Measurements from ENCODE around the gene PNMA8C.
"Not testable (repeated sequence)": the region's sequence is repeated elsewhere in the genome, so short reads cannot be mapped to it uniquely, and the experiment has no call there.

PNMA8C gene

DNA sequence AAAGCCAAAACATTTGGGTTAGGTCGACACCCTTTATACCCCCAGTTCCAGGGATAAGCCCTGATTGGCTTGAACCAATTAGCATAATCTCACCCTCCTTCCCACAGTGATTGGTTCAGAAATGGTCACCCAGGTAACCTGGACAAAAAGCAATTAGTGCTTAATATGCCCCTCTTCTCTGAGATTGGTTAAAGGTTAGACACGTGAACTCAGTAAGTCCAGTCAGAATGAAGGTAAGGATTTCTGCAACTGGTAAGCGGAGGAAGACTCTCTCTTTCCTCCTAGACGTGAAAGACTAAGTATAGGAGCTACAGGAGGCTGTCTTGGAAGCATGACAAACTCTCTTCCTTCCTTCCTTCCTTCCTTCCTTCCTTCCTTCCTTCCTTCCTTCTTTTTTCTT lies 1.3 kb upstream of the PNMA8C start:
- Mint-ChIP-seq H3K9me3 (no peaks in the 10 kb centered on the region), H3K36me3 (ENCODE audit: low read depth) (no peaks in the 10 kb centered on the region), H3K27me3 (ENCODE audit: low read depth) (peaks cover 71% of the 10 kb centered on the region), H3K27ac (no peak overlapping the region), H3K4me1 (ENCODE audit: low read depth) (peaks cover 22% of the 10 kb centered on the region), H3K4me3 (no peak overlapping the region)

DNA sequence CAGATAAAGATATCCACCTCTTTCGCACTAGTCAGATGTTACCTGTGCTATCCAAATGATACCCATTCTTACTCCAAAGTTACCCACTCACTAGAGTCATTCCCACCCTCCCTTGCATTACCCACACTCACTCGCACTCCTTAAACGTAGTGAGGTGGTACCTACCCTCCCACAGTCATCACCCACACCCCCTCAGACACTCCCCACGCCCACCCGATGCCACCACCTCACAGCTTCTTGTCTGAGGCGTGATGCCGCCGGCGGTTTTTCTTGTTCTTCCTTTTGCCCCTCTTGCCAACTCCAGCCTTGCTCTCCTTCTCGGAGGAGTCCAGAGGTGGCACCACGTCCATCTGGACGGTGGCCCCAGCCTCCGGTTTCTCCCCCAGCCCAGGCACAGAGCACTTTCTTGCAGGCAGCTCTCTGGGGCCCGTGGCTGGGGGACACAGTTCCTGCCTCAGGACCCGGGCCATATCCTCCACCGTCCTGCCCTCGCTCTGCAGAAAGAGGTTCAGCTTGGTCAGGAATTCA lies 1.2 kb downstream of the PNMA8C start:
- Mint-ChIP-seq H3K27ac (no peak overlapping the region), H3K36me3 (ENCODE audit: low read depth) (no peaks in the 10 kb centered on the region), H3K4me1 (ENCODE audit: low read depth) (peaks cover 22% of the 10 kb centered on the region), H3K4me3 (no peak overlapping the region), H3K9me3 (no peaks in the 10 kb centered on the region), H3K27me3 (ENCODE audit: low read depth) (peaks cover 82% of the 10 kb centered on the region)

DNA sequence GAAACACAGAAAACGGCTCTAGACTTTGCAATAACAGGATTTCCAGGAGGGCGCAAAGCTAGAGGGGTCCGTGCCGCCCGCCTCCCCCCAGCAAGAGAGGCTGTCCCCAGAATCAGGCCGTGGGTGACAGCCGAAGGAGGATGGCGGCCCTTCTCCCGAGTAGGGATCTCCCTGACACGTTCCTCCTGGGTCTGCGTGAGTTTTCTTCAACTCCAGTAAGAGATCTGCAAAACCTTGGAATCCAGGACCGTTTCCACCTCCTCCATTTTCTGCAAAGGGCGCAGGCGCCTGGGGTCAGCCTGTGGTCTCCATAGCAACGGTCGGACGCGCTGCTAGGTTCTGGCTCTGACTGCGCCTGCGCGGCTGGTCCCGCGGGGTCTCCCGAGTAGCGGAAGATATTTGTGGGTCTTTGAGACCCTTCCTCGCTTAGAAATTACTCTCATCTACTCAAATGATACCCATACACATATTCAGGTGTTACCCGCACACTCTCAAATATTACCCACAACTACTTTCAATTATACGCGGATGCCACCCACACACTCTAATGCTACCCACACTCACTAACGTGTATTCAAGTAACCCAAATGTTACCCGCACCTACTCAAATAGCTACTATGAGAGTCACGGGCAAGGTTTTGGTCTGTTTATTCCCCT lies 2.1 kb downstream of the PNMA8C start:
- no peaks in the 10 kb centered on the region for H3K36me3 Mint-ChIP-seq (ENCODE audit: low read depth)
- peaks cover 79% of the 10 kb centered on the region for H3K27me3 Mint-ChIP-seq (ENCODE audit: low read depth)
- no peak overlapping the region for H3K4me3 Mint-ChIP-seq
- no peak overlapping the region for H3K27ac Mint-ChIP-seq
- H3K9me3 Mint-ChIP-seq: no peaks in the 10 kb centered on the region
- H3K4me1 Mint-ChIP-seq (ENCODE audit: low read depth): peaks cover 22% of the 10 kb centered on the region

DNA sequence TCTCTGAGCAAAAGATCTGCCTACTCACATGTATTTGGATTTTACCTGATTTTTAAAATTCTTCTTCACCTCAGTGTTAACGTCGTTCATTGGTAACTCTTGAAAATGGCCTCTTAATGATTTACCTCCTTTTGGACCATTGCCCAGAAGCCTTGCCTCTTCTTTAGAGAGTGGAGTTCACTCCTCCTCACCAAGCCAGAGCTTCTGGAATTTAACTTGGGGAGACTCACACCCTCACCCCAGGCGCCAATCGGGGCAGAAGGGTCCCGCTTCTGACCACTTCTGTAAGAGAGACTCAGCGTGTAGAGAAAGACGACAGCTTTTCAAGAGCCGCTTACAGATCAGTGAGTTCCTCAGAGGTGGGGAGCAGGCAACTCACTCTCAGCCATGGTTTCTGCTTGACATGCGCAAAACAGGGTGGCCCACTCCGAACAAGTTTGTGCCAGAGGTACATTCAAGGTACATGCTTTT lies 2.7 kb downstream of the PNMA8C start:
- H3K4me3 Mint-ChIP-seq: no peak overlapping the region
- H3K36me3 Mint-ChIP-seq (ENCODE audit: low read depth): no peaks in the 10 kb centered on the region
- H3K27me3 Mint-ChIP-seq (ENCODE audit: low read depth): peaks cover 75% of the 10 kb centered on the region
- H3K4me1 Mint-ChIP-seq (ENCODE audit: low read depth): peaks cover 22% of the 10 kb centered on the region
- H3K9me3 Mint-ChIP-seq: no peaks in the 10 kb centered on the region
- no peak overlapping the region for H3K27ac Mint-ChIP-seq

DNA sequence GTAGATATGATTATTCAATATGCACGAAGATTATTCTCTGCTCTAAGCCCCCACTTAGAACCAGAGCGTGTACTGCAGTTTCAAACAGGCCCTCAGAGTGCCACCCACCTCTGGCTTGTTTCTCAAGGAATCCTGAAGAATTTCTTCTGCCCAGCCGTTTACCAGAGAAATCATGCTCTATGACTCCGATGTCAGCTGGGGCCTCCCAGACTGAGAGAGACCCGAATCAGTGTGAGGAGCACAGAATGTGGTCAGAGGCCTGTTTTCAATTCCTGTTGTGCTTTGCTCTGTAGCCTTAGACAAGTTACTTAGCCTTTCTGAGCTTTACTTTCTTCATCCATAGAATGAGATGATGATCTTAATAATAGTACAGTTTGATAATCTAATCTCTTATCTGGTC lies 5.5 kb downstream of the PNMA8C start:
- H3K27ac Mint-ChIP-seq: no peak overlapping the region
- H3K4me3 Mint-ChIP-seq: no peak overlapping the region
- no peaks in the 10 kb centered on the region for H3K9me3 Mint-ChIP-seq
- peaks cover 63% of the 10 kb centered on the region for H3K27me3 Mint-ChIP-seq (ENCODE audit: low read depth)
- H3K36me3 Mint-ChIP-seq (ENCODE audit: low read depth): no peaks in the 10 kb centered on the region
- peaks cover 13% of the 10 kb centered on the region for H3K4me1 Mint-ChIP-seq (ENCODE audit: low read depth)

DNA sequence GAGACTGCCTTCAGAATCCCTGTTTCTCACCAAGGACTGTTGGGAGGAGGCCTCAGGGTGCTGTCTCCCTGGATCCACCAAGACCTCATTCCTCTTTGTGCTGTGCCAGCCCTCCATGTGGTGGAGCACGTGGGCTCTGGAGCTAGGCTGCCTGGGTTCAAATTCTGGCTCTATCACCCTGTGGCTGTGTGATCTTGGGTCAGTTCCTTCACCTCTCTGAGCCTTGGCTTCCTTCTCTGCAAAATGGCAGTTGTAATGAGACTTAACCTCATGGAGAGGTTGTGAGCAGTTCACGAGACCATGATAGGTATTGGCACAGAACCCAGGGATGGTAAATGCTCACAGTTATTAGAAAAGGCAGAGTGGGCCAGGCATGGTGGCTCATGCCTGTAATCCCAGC lies 6.4 kb downstream of the PNMA8C start:
- peaks cover 11% of the 10 kb centered on the region for H3K4me1 Mint-ChIP-seq (ENCODE audit: low read depth)
- no peaks in the 10 kb centered on the region for H3K9me3 Mint-ChIP-seq
- no peak overlapping the region for H3K27ac Mint-ChIP-seq
- peaks cover 59% of the 10 kb centered on the region for H3K27me3 Mint-ChIP-seq (ENCODE audit: low read depth)
- H3K4me3 Mint-ChIP-seq: no peak overlapping the region
- no peaks in the 10 kb centered on the region for H3K36me3 Mint-ChIP-seq (ENCODE audit: low read depth)

DNA sequence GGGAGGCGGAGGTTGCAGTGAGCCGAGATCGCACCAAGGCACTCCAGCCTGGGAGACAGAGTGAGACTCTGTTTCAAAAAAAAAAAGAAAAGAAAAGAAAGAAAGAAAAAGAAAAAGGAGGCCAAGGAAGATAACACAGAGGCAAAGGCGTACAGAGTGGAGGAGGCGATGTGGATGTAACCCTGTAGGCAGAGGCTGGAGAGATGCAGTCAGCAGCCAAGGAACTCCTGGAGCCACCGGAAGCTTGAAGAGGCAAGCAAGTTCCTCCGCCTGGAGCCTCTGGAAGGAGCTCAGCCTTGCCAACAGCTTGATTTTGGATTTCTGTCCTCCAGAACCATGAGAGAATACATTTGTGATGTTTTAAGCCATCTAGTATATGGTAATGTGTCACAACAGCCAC lies 8.7 kb downstream of the PNMA8C start:
- no peaks in the 10 kb centered on the region for H3K9me3 Mint-ChIP-seq
- peaks cover 60% of the 10 kb centered on the region for H3K27me3 Mint-ChIP-seq (ENCODE audit: low read depth)
- H3K4me1 Mint-ChIP-seq (ENCODE audit: low read depth): no peaks in the 10 kb centered on the region
- no peak overlapping the region for H3K4me3 Mint-ChIP-seq
- no peaks in the 10 kb centered on the region for H3K36me3 Mint-ChIP-seq (ENCODE audit: low read depth)
- no peak overlapping the region for H3K27ac Mint-ChIP-seq

DNA sequence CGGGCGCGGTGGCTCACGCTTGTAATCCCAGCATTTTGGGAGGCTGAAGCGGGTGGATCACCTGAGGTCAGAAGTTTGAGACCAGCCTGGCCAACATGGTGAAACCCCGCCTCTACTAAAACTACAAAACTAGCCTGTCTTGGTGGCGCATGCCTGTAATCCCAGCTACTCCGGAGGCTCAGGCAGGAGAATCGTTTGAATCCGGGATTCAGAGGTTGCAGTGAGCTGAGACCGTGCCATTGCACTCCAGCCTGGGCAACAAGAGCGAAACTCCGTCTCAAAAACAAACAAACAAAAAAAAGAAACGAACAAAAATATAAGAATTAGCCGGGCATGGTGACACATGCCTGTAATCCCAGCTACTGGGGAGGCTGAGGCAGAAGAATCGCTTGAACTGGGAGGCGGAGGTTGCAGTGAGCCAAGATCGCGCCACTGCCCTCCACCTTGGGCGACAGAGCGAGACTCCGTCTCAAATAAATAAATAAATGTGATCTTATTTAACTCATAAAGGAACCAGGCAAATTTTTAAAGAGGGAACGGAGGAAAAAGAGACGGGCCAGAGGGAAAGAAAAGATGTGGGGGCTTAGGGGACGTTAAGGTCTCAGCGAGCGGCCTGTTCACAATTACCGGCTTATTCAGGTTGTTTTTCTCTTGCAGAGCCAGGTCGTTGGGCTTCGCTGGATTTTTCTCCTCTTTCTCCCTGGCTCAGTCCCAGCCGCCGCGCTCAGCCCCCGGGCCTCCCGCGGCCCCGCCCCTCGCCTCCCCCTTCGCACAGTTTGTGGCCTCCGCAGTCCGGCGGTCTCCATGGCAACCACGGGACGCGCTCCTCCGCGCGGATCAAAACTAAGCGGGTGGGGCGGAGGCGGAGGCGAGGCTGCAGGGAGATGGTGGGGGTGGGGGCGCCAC lies 12.7 kb downstream of the PNMA8C start:
- H3K36me3 Mint-ChIP-seq (ENCODE audit: low read depth); H3K4me1 Mint-ChIP-seq (ENCODE audit: low read depth); H3K9me3 Mint-ChIP-seq; H3K27ac Mint-ChIP-seq; H3K4me3 Mint-ChIP-seq: not testable (repeated sequence)
- peaks cover 75% of the 10 kb centered on the region for H3K27me3 Mint-ChIP-seq (ENCODE audit: low read depth)

DNA sequence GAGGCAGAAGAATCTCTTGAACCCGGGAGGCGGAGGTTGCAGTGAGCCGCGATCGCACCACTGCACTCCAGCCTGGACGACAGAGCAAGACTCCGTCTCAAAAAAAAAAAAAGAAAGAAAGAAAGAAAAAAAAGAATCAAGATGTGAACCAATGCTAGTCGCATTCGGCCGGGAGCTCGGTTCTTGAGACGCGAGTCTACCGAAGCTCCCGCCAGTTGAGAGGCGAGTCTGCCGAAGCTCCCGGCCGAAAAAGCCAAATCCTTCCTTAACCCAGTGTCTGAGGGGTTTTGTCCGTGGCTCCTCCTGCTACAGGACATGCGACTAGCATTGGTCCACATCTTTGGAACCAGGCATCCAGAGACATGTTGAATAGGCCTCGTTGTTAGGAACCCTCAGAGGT lies 13.8 kb downstream of the PNMA8C start:
- H3K4me1 Mint-ChIP-seq (ENCODE audit: low read depth); H3K9me3 Mint-ChIP-seq; H3K27ac Mint-ChIP-seq; H3K36me3 Mint-ChIP-seq (ENCODE audit: low read depth); H3K4me3 Mint-ChIP-seq: not testable (repeated sequence)
- H3K27me3 Mint-ChIP-seq (ENCODE audit: low read depth): peaks cover 80% of the 10 kb centered on the region

DNA sequence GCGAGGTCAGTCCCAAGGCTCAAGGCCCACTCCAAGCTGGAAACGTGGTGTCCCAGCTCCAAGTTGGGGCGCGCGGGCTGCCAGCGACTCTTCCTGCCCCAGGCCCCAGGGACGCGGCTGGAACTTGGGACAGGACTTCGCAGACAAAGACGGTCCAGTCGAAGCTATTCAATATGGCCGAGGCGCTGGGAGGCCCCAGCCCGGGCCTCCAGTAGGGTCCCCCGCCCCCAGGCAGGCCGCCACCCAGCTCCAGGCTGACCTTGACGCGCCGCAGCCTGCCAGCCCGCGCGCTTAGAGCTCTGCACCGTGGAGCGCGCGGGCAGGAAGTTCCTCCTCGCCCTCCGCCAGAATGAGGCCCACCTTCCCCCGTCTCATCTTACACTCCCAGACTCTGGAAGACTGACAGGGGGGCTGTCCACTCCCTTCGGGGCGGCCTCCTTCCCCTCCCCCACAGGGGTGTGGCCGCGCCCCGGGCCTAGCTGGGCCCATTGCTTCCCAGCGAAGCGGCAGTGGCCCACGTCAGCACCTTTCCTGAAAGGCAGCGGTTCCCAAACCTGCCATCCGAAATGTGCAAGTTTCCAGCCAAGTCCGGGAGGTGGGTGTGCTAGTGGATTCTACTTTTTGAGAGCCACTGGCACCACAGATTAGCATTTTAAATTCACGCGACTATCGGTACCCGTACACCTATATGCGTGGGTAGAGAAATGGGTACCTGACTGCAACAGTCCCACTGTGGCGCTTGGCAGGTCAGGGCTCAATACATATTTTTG lies 15.3 kb downstream of the PNMA8C start, which contains the start of gene CCDC8:
TSS of gene CCDC8 (minus strand) at position 303 of the 770 bp plus-strand sequence. CDS start 754 bp downstream, outside the sequence.
- Mint-ChIP-seq H3K27ac (no peak within 1 kb of the TSS), H3K27me3 (ENCODE audit: low read depth) (peaks cover 78% of the 10 kb centered on the region), H3K36me3 (ENCODE audit: low read depth) (no peaks in the 10 kb centered on the region), H3K4me1 (ENCODE audit: low read depth) (no peaks in the 10 kb centered on the region), H3K9me3 (no peaks in the 10 kb centered on the region), H3K4me3 (no peak within 1 kb of the TSS)

DNA sequence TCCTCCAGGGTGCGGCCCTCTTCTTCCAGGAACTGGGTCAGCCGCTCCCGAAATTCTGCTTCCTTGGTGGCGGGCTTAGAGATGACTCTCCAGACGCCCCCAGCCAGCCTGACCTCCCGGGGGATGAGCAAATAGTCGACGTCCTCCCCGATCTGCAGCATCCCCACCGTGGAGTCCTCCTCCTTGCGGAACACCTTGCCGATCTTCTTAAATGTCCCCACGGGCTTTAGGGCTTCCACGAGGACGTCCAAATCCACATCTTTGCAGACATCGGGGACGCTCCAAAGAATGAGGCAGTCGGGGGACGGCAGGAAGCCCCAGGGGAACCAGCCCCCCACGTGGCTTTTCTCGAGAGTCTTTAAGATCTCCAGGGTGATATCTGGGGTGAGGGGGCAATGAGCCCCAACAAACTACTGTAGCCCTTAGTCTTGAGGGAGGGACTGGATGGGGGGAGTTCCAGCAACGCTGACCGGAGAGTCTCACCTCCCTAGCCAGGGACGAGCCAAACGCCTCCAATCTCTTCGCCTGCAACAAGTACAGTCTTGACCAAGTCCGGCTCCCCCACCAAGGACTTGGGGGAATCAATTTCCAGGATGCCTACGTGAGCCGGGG lies 16.0 kb downstream of the PNMA8C start:
- no peaks in the 10 kb centered on the region for H3K36me3 Mint-ChIP-seq (ENCODE audit: low read depth)
- H3K4me1 Mint-ChIP-seq (ENCODE audit: low read depth): peaks cover 1% of the 10 kb centered on the region
- H3K27me3 Mint-ChIP-seq (ENCODE audit: low read depth): peaks cover 82% of the 10 kb centered on the region
- no peak overlapping the region for H3K27ac Mint-ChIP-seq
- no peak overlapping the region for H3K4me3 Mint-ChIP-seq
- no peaks in the 10 kb centered on the region for H3K9me3 Mint-ChIP-seq

DNA sequence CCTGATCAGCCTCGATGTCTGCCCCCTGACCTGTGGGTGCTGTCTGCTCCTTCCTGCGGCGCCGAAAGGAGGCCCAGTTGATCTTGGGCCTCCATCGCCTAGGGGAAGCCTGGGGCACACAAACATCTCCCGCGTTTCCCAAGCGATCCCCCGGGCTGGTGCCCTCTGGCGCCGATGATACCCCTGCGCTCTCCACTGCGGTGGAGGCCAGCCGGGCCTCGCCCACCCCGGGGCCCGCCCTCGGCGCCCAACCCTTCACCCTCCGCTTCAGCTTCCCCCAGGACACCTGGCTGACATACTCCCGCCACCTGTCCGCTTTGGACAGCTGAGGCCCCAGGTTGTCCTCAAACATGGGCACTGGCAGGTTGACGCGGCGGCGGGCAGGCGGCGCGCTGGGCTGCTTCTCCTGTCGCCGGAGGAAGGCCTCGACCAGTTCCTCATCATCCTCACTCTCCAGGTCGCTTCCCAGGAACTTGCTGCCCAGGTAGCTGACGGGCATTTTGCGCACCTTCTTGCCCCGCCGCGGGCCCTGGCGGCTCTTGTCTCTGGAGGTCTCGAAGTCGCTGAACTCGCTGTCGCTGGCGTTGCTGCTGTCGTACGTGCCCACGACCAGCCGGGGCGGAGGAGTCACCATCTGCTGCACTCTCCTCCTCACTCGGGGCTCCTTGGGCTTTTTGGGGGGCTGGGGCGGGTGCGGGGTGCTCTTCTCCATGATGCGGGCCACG lies 16.6 kb downstream of the PNMA8C start:
- Mint-ChIP-seq H3K9me3 (no peaks in the 10 kb centered on the region), H3K36me3 (ENCODE audit: low read depth) (no peaks in the 10 kb centered on the region), H3K4me3 (no peak overlapping the region), H3K27ac (no peak overlapping the region), H3K4me1 (ENCODE audit: low read depth) (peaks cover 2% of the 10 kb centered on the region), H3K27me3 (ENCODE audit: low read depth) (peaks cover 82% of the 10 kb centered on the region)

DNA sequence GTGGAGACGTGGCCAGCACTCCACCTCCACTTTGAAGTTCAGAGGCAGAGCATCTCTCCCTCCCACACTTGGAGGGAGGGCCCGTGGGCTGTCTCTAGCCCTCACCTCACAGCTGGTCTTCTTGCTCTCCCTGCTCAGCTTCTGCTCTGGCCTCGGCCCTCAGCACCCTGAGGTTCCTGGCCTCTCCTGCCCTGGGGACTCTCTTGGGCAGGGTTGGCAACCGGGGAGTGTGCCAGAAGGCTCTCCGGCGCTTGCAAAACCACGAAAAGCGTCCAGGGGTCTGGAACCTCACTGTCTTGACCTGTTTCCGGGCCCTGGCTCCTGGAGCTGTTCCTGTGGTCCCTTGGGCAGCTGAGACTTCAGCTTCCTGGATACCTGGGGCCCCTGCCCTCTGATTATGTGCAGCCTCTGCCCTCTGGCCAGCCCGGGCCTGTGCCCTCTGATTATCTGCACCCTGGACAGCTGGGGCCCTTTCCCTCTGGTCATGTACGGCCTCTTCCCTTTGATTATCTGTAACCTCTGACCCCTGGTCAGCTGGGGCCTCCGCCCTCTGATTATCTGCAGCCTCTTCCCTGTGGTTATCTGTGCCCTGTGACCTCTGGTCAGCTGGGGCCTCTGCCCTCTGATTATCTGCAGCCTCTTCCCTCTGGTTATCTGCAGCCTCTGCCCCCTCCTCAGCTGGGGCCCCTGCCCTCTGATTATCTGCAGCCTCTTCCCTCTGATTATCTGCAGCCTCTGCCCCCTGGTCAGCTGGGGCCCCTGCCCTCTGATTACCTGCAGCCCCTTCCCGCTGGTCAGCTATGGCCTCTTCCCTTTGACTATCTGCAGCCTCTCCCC lies 17.4 kb downstream of the PNMA8C start:
- no peak overlapping the region for H3K27ac Mint-ChIP-seq
- H3K36me3 Mint-ChIP-seq (ENCODE audit: low read depth): no peaks in the 10 kb centered on the region
- H3K4me1 Mint-ChIP-seq (ENCODE audit: low read depth): peaks cover 2% of the 10 kb centered on the region
- no peaks in the 10 kb centered on the region for H3K9me3 Mint-ChIP-seq
- no peak overlapping the region for H3K4me3 Mint-ChIP-seq
- H3K27me3 Mint-ChIP-seq (ENCODE audit: low read depth): peaks cover 84% of the 10 kb centered on the region
